ENCODE measurements around the gene ZNF385B. TPM values are rescaled to one million over a fixed set of nuclear protein-coding genes. Genes with fewer than 3 reads are reported as not detected.

ZNF385B gene
- total and polyA plus RNA-seq, 11 donors = 0.07 to 12.2 (median 2.3) TPM

GRCh38 chr2:179655627-179656026, 205.8 kb downstream of the ZNF385B start:
- DNase-seq (no peak), ATAC-seq (no peak)
- TF ChIP-seq POLR2A (IDR thresholded peaks at IDR 0.05) (no peak), CTCF (IDR thresholded peaks at IDR 0.05) (no peak)
- Histone ChIP-seq H3K4me3 (no peak overlapping the region), H3K36me3 (no peaks in the 10 kb centered on the region), H3K4me1 (no peaks in the 10 kb centered on the region), H3K9me3 (no peaks in the 10 kb centered on the region), H3K27me3 (no peaks in the 10 kb centered on the region), H3K27ac (no peak overlapping the region)
- 42 to 63% (median 53%) methylated on average over 2 of the region's 2 CpGs for WGBS, 4 donors
- intact Hi-C loops (cut with DNase I) = no loop called here

- H3K9me3 ChIP-seq = no peaks in the 10 kb centered on the region
- no peak for ATAC-seq
- no peaks in the 10 kb centered on the region for H3K36me3 ChIP-seq
- intact Hi-C loops (cut with DNase I) = no loop called here
- no peak overlapping the region for H3K4me3 ChIP-seq
- no peak overlapping the region for H3K27ac ChIP-seq
- H3K4me1 ChIP-seq = no peaks in the 10 kb centered on the region
- no peaks in the 10 kb centered on the region for H3K27me3 ChIP-seq
- TF ChIP-seq CTCF (IDR thresholded peaks at IDR 0.05) (no peak), POLR2A (IDR thresholded peaks at IDR 0.05) (no peak)
- 79 to 86% (median 85%) methylated on average over 2 of the region's 2 CpGs for WGBS, 4 donors
- DNase-seq = no peak
Observed at GRCh38 chr2:179654806-179655205, 206.6 kb downstream of the ZNF385B start.

GRCh38 chr2:179652296-179652695, 209.1 kb downstream of the ZNF385B start:
- ATAC-seq = no peak
- Histone ChIP-seq H3K9me3 (no peaks in the 10 kb centered on the region), H3K36me3 (no peaks in the 10 kb centered on the region), H3K27me3 (no peaks in the 10 kb centered on the region), H3K27ac (no peak overlapping the region), H3K4me1 (no peaks in the 10 kb centered on the region), H3K4me3 (no peak overlapping the region)
- TF ChIP-seq POLR2A (IDR thresholded peaks at IDR 0.05) (no peak), CTCF (IDR thresholded peaks at IDR 0.05) (no peak)
- intact Hi-C loops (cut with DNase I) = no loop called here
- no peak for DNase-seq
- 35 to 75% (median 56%) methylated on average over 2 of the region's 2 CpGs for WGBS, 4 donors

- no peaks in the 10 kb centered on the region for H3K4me1 ChIP-seq
- no peak overlapping the region for H3K27ac ChIP-seq
- H3K27me3 ChIP-seq = no peaks in the 10 kb centered on the region
- no peak for DNase-seq
- H3K36me3 ChIP-seq = no peaks in the 10 kb centered on the region
- no peak overlapping the region for H3K4me3 ChIP-seq
- no peaks in the 10 kb centered on the region for H3K9me3 ChIP-seq
- TF ChIP-seq CTCF (IDR thresholded peaks at IDR 0.05) (no peak), POLR2A (IDR thresholded peaks at IDR 0.05) (no peak)
- ATAC-seq = no peak
- intact Hi-C loops (cut with DNase I) = no loop called here
Observed at GRCh38 chr2:179650420-179650819, 211.0 kb downstream of the ZNF385B start.

All from heart left ventricle (tissue), 16 donors.